HG03469 (cell line): ENCODE measurements around the gene JARID2.

Experiments
- ATAC-seq: cut with Tn5 transposase; IDR thresholded peaks from one replicate; pipeline ENCODE4 v1.9.1; 2021; ENCODE audit warnings: mild to moderate bottlenecking, moderate library complexity, moderate number of reproducible peaks; ENCODE audit not compliant: unreplicated experiment

JARID2 gene

GRCh38 chr6:15513131-15513771 is 267.4 kb downstream of the JARID2 start:
- ATAC-seq: no peak

GRCh38 chr6:15513801-15514711 is 268.2 kb downstream of the JARID2 start:
- ATAC-seq: no peak

- ATAC-seq: no peak
Measured at GRCh38 chr6:15515226-15515625, 269.4 kb downstream of the JARID2 start.

GRCh38 chr6:15515660-15516375 is 269.9 kb downstream of the JARID2 start:
- no peak for ATAC-seq

- no peak for ATAC-seq
Measured at GRCh38 chr6:15516378-15516777, 270.5 kb downstream of the JARID2 start.

- ATAC-seq: no peak
Measured at GRCh38 chr6:15516923-15517560, 271.2 kb downstream of the JARID2 start.

- ATAC-seq: no peak
Measured at GRCh38 chr6:15517600-15517999, 271.7 kb downstream of the JARID2 start.

GRCh38 chr6:15518057-15518456 is 272.2 kb downstream of the JARID2 start:
- ATAC-seq: no peak

- no peak for ATAC-seq
Measured at GRCh38 chr6:15518878-15519277, 273.0 kb downstream of the JARID2 start.

- no peak for ATAC-seq
Measured at GRCh38 chr6:15519681-15520080, 273.8 kb downstream of the JARID2 start.

- no peak for ATAC-seq
Measured at GRCh38 chr6:15520626-15521203, 274.8 kb downstream of the JARID2 start.

GRCh38 chr6:15521582-15521981 is 275.7 kb downstream of the JARID2 start:
- ATAC-seq: no peak

GRCh38 chr6:15522026-15522425 is 276.2 kb downstream of the JARID2 start:
- ATAC-seq: no peak

GRCh38 chr6:15522427-15522826 is 276.6 kb downstream of the JARID2 start:
- ATAC-seq: no peak

- ATAC-seq: no peak
Measured at GRCh38 chr6:15522856-15523529, 277.1 kb downstream of the JARID2 start.

- ATAC-seq: no peak
Measured at GRCh38 chr6:15523679-15524630, 278.1 kb downstream of the JARID2 start.

- no peak for ATAC-seq
Measured at GRCh38 chr6:15524861-15525401, 279.1 kb downstream of the JARID2 start.

- no peak for ATAC-seq
Measured at GRCh38 chr6:15526212-15526701, 280.4 kb downstream of the JARID2 start.
